Measurements from ENCODE around the gene ATP6V1B1.
"Not testable (repeated sequence)": the region's sequence is repeated elsewhere in the genome, so short reads cannot be mapped to it uniquely, and the experiment has no call there.

DNA sequence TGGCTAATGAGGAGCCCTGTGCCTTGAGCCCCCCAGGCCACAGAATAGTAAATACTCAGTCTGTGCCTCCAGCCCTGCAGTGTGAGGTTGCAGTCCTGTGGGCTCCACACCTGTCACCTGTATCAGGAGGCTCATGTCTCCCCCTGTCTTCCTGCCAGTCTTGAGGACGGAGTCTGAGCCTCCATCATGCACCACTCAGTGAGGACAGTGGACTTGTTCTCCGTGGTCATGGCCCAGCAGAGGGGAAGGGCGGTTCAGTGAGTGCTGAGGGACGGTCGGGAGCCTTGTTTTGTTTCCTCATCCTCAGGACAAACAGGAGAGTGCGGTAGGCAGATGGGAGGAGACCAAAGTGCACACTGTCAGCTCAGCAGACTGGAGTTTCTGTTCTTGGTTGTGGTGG is 76.1 kb downstream of the ATP6V1B1 start:
- TF ChIP-seq, protein P1, sequence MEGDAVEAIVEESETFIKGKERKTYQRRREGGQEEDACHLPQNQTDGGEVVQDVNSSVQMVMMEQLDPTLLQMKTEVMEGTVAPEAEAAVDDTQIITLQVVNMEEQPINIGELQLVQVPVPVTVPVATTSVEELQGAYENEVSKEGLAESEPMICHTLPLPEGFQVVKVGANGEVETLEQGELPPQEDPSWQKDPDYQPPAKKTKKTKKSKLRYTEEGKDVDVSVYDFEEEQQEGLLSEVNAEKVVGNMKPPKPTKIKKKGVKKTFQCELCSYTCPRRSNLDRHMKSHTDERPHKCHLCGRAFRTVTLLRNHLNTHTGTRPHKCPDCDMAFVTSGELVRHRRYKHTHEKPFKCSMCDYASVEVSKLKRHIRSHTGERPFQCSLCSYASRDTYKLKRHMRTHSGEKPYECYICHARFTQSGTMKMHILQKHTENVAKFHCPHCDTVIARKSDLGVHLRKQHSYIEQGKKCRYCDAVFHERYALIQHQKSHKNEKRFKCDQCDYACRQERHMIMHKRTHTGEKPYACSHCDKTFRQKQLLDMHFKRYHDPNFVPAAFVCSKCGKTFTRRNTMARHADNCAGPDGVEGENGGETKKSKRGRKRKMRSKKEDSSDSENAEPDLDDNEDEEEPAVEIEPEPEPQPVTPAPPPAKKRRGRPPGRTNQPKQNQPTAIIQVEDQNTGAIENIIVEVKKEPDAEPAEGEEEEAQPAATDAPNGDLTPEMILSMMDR (IDR thresholded peaks at IDR 0.05) = not testable (repeated sequence)
- TF ChIP-seq POLR2A (IDR thresholded peaks at IDR 0.05) = not testable (repeated sequence)
